H9 (cell line): ENCODE data around the gene NKAIN4. TPM values are rescaled to one million over a fixed set of nuclear protein-coding genes. Genes with fewer than 3 reads are reported as not detected.
"Not testable (repeated sequence)": the region's sequence is repeated elsewhere in the genome, so short reads cannot be mapped to it uniquely, and the experiment has no call there.

Experiments used
- DNase-seq: peaks from one replicate; pipeline ENCODE4 v3.0.0-alpha.2; 2017
- H2AFZ ChIP-seq: one replicate; pipeline ENCODE4 v1.6.1; 2013; ENCODE audit warnings: mild to moderate bottlenecking, low read length, control low read depth, moderate library complexity
- H2AK5ac ChIP-seq: 2 replicates; pipeline ENCODE4 v1.6.1; 2013; ENCODE audit warnings: low read length, control low read depth, mixed read lengths; ENCODE audit not compliant: insufficient read length
- H2BK120ac ChIP-seq: one replicate; pipeline ENCODE4 v1.6.1; 2013; ENCODE audit warnings: low read depth, mild to moderate bottlenecking, low read length, control low read depth, inconsistent platforms; ENCODE audit not compliant: poor library complexity, severe bottlenecking
- H2BK12ac ChIP-seq: 2 replicates; pipeline ENCODE4 v1.6.1; 2013; ENCODE audit warnings: low read length, control low read depth, mixed read lengths, low read depth; ENCODE audit not compliant: insufficient read length
- H2BK15ac ChIP-seq: 2 replicates; pipeline ENCODE4 v1.6.1; 2013; ENCODE audit warnings: low read depth, low read length, control low read depth
- H2BK20ac ChIP-seq: one replicate; pipeline ENCODE4 v1.6.1; 2013; ENCODE audit warnings: low read depth, mild to moderate bottlenecking, low read length, control low read depth, inconsistent platforms; ENCODE audit not compliant: poor library complexity, severe bottlenecking
- H2BK5ac ChIP-seq: 2 replicates; pipeline ENCODE4 v1.6.1; 2013; ENCODE audit warnings: low read length, control low read depth, mixed read lengths; ENCODE audit not compliant: insufficient read length
- H3K14ac ChIP-seq: 2 replicates; pipeline ENCODE4 v1.6.1; 2013; ENCODE audit warnings: low read length, control low read depth; ENCODE audit not compliant: insufficient read depth
- H3K18ac ChIP-seq: 2 replicates; pipeline ENCODE4 v1.6.1; 2013; ENCODE audit warnings: low read depth, mild to moderate bottlenecking, mixed read lengths, low read length, control low read depth; ENCODE audit not compliant: insufficient read length
- H3K23ac ChIP-seq: 2 replicates; pipeline ENCODE4 v1.6.1; 2013; ENCODE audit warnings: low read length, control low read depth, mixed read lengths, low read depth; ENCODE audit not compliant: insufficient read length
- H3K23me2 ChIP-seq: 2 replicates; pipeline ENCODE4 v1.6.1; 2013; ENCODE audit warnings: low read depth, mild to moderate bottlenecking, mixed read lengths, low read length, control low read depth; ENCODE audit not compliant: insufficient read length, poor library complexity, severe bottlenecking
- H3K27ac ChIP-seq: 2 replicates; pipeline ENCODE4 v1.5.1; 2013; ENCODE audit warnings: low read length, control low read depth, mixed read lengths, low read depth; ENCODE audit not compliant: insufficient read length
- H3K27me3 ChIP-seq: 2 replicates; pipeline ENCODE4 v1.6.1; 2013; ENCODE audit warnings: low read length, control low read depth, inconsistent platforms; ENCODE audit not compliant: insufficient read depth
- H3K4ac ChIP-seq: 2 replicates; pipeline ENCODE4 v1.6.1; 2013; ENCODE audit warnings: low read depth, mild to moderate bottlenecking, control low read depth, inconsistent platforms, low read length, moderate library complexity
- H3K4me1 ChIP-seq: 2 replicates; pipeline ENCODE4 v1.6.1; 2013; ENCODE audit warnings: low read length, control low read depth, inconsistent platforms; ENCODE audit not compliant: insufficient read depth
- H3K4me2 ChIP-seq: 2 replicates; pipeline ENCODE4 v1.6.1; 2013; ENCODE audit warnings: low read length, control low read depth, mixed read lengths; ENCODE audit not compliant: insufficient read length, insufficient read depth
- H3K56ac ChIP-seq: 2 replicates; pipeline ENCODE4 v1.6.1; 2013; ENCODE audit warnings: low read depth, mild to moderate bottlenecking, mixed read lengths, low read length, control low read depth; ENCODE audit not compliant: insufficient read length
- H3K79me1 ChIP-seq: 2 replicates; pipeline ENCODE4 v1.6.1; 2013; ENCODE audit warnings: low read depth, mild to moderate bottlenecking, moderate library complexity, low read length, control low read depth, inconsistent platforms; ENCODE audit not compliant: insufficient read depth, poor library complexity, severe bottlenecking
- H3K79me2 ChIP-seq: 2 replicates; pipeline ENCODE4 v1.6.1; 2013; ENCODE audit warnings: low read length, control low read depth, inconsistent platforms; ENCODE audit not compliant: insufficient read depth
- H3K9ac ChIP-seq: 2 replicates; pipeline ENCODE4 v1.6.1; 2013; ENCODE audit warnings: low read length, control low read depth, mixed read lengths; ENCODE audit not compliant: insufficient read length; ENCODE audit errors: extremely low read depth
- H3K9me3 ChIP-seq: one replicate; pipeline ENCODE4 v1.6.1; 2013; ENCODE audit warnings: low read depth, low read length, inconsistent platforms; ENCODE audit not compliant: control insufficient read depth
- H3T11ph ChIP-seq: one replicate; pipeline ENCODE4 v1.6.1; 2013; ENCODE audit warnings: mild to moderate bottlenecking, low read length, control low read depth, inconsistent platforms
- H4K20me1 ChIP-seq: one replicate; pipeline ENCODE4 v1.6.1; 2013; ENCODE audit not compliant: control insufficient read depth, insufficient read length, insufficient read depth
- H4K5ac ChIP-seq: 2 replicates; pipeline ENCODE4 v1.6.1; 2013; ENCODE audit warnings: low read depth, mild to moderate bottlenecking, mixed read lengths, low read length, control low read depth; ENCODE audit not compliant: insufficient read length
- H4K8ac ChIP-seq: replicated peaks from 2 replicates; pipeline ENCODE4 v1.6.1; 2013; ENCODE audit warnings: low read length, control low read depth, mixed read lengths, low read depth; ENCODE audit not compliant: insufficient read length
- H4K91ac ChIP-seq: 2 replicates; pipeline ENCODE4 v1.6.1; 2013; ENCODE audit warnings: low read depth, mild to moderate bottlenecking, moderate library complexity, mixed read lengths, low read length, control low read depth; ENCODE audit not compliant: insufficient read length
- H3K27ac Mint-ChIP-seq, 3 experiments: 2 replicates in 2 of 3; 3 replicates in 1 of 3; pipeline ENCODE4 v1.8.0; 2020 to 2021; ENCODE audit warnings: mixed read lengths in 3 of 3, mild to moderate bottlenecking in 1 of 3, moderate library complexity in 1 of 3
- H3K27me3 Mint-ChIP-seq: 2 replicates; pipeline ENCODE4 v1.8.0; 2021; ENCODE audit warnings: low read depth, mild to moderate bottlenecking, moderate library complexity, mixed read lengths
- H3K36me3 Mint-ChIP-seq, 3 experiments: 2 replicates in 2 of 3; 3 replicates in 1 of 3; pipeline ENCODE4 v1.8.0; 2020 to 2021; ENCODE audit warnings: low read depth in 3 of 3, mixed read lengths in 3 of 3; ENCODE audit not compliant: insufficient read depth in 1 of 3
- H3K4me1 Mint-ChIP-seq, 2 experiments: 2 replicates each; pipeline ENCODE4 v1.8.0; 2020; ENCODE audit warnings: mixed read lengths in 2 of 2
- H3K4me3 Mint-ChIP-seq, 2 experiments: 2 replicates in 1 of 2; 3 replicates in 1 of 2; pipeline ENCODE4 v1.8.0; 2020 to 2021; ENCODE audit warnings: mild to moderate bottlenecking in 2 of 2, mixed read lengths in 2 of 2, moderate library complexity in 1 of 2
- H3K9me3 Mint-ChIP-seq, 2 experiments: 2 replicates in 1 of 2; 3 replicates in 1 of 2; pipeline ENCODE4 v1.8.0; 2020; ENCODE audit warnings: mild to moderate bottlenecking in 2 of 2, mixed read lengths in 2 of 2, moderate library complexity in 1 of 2
- CTCF ChIP-seq: fragments of 200-600 bp; sonication (generic); conservative IDR thresholded peaks from 3 replicates; pipeline ENCODE4 v1.8.0; 2021; ENCODE audit warnings: antibody characterized with exemption, mild to moderate bottlenecking
- WGBS: extraction: QIAGEN DNeasy Blood & Tissue Kit; methylation state at CpG from one replicate; pipeline ENCODE4 v1.1.7; 2013; ENCODE audit warnings: missing lambda C conversion rate, low lambda C conversion rate, mixed read lengths; ENCODE audit not compliant: insufficient read length; ENCODE audit errors: extremely low coverage; 5-methylcytosine and 5-hydroxymethylcytosine counted together
- total RNA-seq: library from RNA; stranded (reverse); gene quantifications from 2 replicates; pipeline ENCODE4 v1.2.1, GENCODE V29; 2021

NKAIN4 gene
- total RNA-seq, 1 experiment from 2014 or later, result 20.9 TPM

GRCh38 chr20:63251350-63251749 is 2.9 kb downstream of the NKAIN4 start:
- not testable (repeated sequence) for H3K56ac ChIP-seq, DNase-seq, H3K4me1 ChIP-seq, H3K18ac ChIP-seq, H3K9ac ChIP-seq, H3K79me1 ChIP-seq, H3K23ac ChIP-seq, H3K4me2 ChIP-seq, H2BK15ac ChIP-seq, H3K27ac ChIP-seq, H3K27ac Mint-ChIP-seq, H2BK120ac ChIP-seq, H2BK20ac ChIP-seq, H4K20me1 ChIP-seq, H3K27me3 ChIP-seq, H3K9me3 Mint-ChIP-seq, H2AFZ ChIP-seq, H4K5ac ChIP-seq, H3T11ph ChIP-seq, H2BK5ac ChIP-seq, H3K4ac ChIP-seq, H2AK5ac ChIP-seq, H3K9me3 ChIP-seq, H3K36me3 Mint-ChIP-seq, H2BK12ac ChIP-seq, H4K91ac ChIP-seq, H4K8ac ChIP-seq, H3K14ac ChIP-seq, H3K4me3 Mint-ChIP-seq, H3K79me2 ChIP-seq
- peaks cover 15% of the 10 kb centered on the region for H3K23me2 ChIP-seq
- Mint-ChIP-seq H3K27me3 (peaks cover 48% of the 10 kb centered on the region), H3K4me1 (peaks cover 36 to 45% of the 10 kb centered on the region in 2 experiments)
- WGBS, result no CpG with 5 or more reads among the region's 14 CpGs
- peak; percentile 51; the same call in 2 of the 3 replicates for TF ChIP-seq CTCF
